Activated CD8-positive, alpha-beta T cell treated with anti-CD3 and anti-CD28 coated beads for 36 hours (primary cell): ENCODE results near the gene KHDC4. TPM values are rescaled to one million over a fixed set of nuclear protein-coding genes. Genes with fewer than 3 reads are reported as not detected.

ENCODE experiments used
- ATAC-seq: fragments of 200-7000 bp; cut with Tn5 transposase; one replicate; pipeline ENCODE4 v1.10.0; 2021; ENCODE audit warnings: mild to moderate bottlenecking, moderate library complexity
- CTCF ChIA-PET: fragments of 350-600 bp; sonication (Branson Sonifier 250); formaldehyde crosslinking; loops from one replicate; lab custom pipeline; 2021; ENCODE audit warnings: antibody characterized with exemption; lab: Charles Lee
- POLR2A ChIA-PET: fragments of 350-600 bp; sonication (Branson Sonifier 250); formaldehyde crosslinking; loops from one replicate; lab custom pipeline; 2021; ENCODE audit warnings: antibody characterized with exemption; lab: Charles Lee
- DNase-seq: peaks from one replicate; pipeline ENCODE4 v3.0.0-alpha.2; 2020
- H3K27ac Mint-ChIP-seq: one replicate; pipeline ENCODE4 v1.8.0; 2021; ENCODE audit warnings: mild to moderate bottlenecking, mixed read lengths
- H3K27me3 Mint-ChIP-seq: one replicate; pipeline ENCODE4 v1.8.0; 2021; ENCODE audit warnings: mixed read lengths
- H3K36me3 Mint-ChIP-seq: one replicate; pipeline ENCODE4 v1.8.0; 2021; ENCODE audit warnings: low read depth, mixed read lengths
- H3K4me1 Mint-ChIP-seq: one replicate; pipeline ENCODE4 v1.8.0; 2021; ENCODE audit warnings: low read depth, mixed read lengths
- H3K4me3 Mint-ChIP-seq: one replicate; pipeline ENCODE4 v1.8.0; 2021; ENCODE audit warnings: mild to moderate bottlenecking, moderate library complexity, mixed read lengths
- H3K9me3 Mint-ChIP-seq: one replicate; pipeline ENCODE4 v1.8.0; 2021; ENCODE audit warnings: mixed read lengths
- CTCF ChIP-seq: fragments of 200-600 bp; IDR thresholded peaks from one replicate; pipeline ENCODE4 v1.8.0; 2022; ENCODE audit warnings: antibody characterized with exemption, mild to moderate bottlenecking
- intact Hi-C: fragments of 100-400 bp; cut with micrococcal nuclease; formaldehyde crosslinking; loops from one replicate; pipeline ENCODE4 v1.10.0; 2022
- total RNA-seq, 2 experiments: library from RNA; stranded (reverse); gene quantifications; one replicate each; pipeline ENCODE4 v1.2.3, GENCODE V29; 2021

Gene KHDC4
- total RNA-seq, 2 experiments from 2014 or later, result 68.1 to 71.3 TPM

- H3K27me3 Mint-ChIP-seq, result no peaks in the 10 kb centered on the region
- H3K27ac Mint-ChIP-seq, result peak within 1 kb of the TSS; percentile 87
- ChIA-PET POLR2A (interaction anchor here (1.0 to 10.2 kb wide), 7 partner anchors 10 to 54 kb away, joined by 3 to 128 read pairs (median 5); partner anchors contain the start of gene ARHGEF2), CTCF (interaction anchor here (1.2 to 7.0 kb wide), 3 partner anchors 38 to 125 kb away, joined by 6 to 121 read pairs (median 113); partner anchors contain the start of gene ARHGEF2)
- peak; percentile 32 for DNase-seq
- no peak within 1 kb of the TSS for H3K4me3 Mint-ChIP-seq
- intact Hi-C loops, result no loop called here
- H3K4me1 Mint-ChIP-seq, result peaks cover 61% of the 10 kb centered on the region
- peaks cover 9% of the 10 kb centered on the region for H3K36me3 Mint-ChIP-seq
- TF ChIP-seq CTCF, result no peak
- no peaks in the 10 kb centered on the region for H3K9me3 Mint-ChIP-seq
- ATAC-seq, result peak; percentile 3
These were observed 7.0 kb upstream of the KHDC4 start, which contains the start of gene RXFP4 for GRCh38 chr1:155940993-155941844. TSS of gene RXFP4 (plus strand) at chr1:155941638. CDS start at chr1:155941710, 72 bp downstream.

GRCh38 chr1:155940482-155940992, 6.3 kb upstream of the KHDC4 start:
- CTCF ChIA-PET, result interaction anchor here (0.5 to 7.0 kb wide), 4 partner anchors 39 to 189 kb away, joined by 3 to 121 read pairs (median 60); partner anchors contain the start of gene ARHGEF2
- peak overlapping the region; percentile 87 for H3K27ac Mint-ChIP-seq
- TF ChIP-seq CTCF, result no peak
- ATAC-seq (peak; percentile 22), DNase-seq (no peak)
- intact Hi-C loops, result no loop called here
- H3K4me3 Mint-ChIP-seq, result no peak overlapping the region
- no peaks in the 10 kb centered on the region for H3K27me3 Mint-ChIP-seq
- POLR2A ChIA-PET, result interaction anchor here (0.9 to 10.2 kb wide), 8 partner anchors 11 to 273 kb away, joined by 3 to 128 read pairs (median 4); partner anchors contain the start of gene ARHGEF2
- H3K9me3 Mint-ChIP-seq, result no peaks in the 10 kb centered on the region
- peaks cover 58% of the 10 kb centered on the region for H3K4me1 Mint-ChIP-seq
- peaks cover 6% of the 10 kb centered on the region for H3K36me3 Mint-ChIP-seq

- Mint-ChIP-seq H3K4me1 (peaks cover 41% of the 10 kb centered on the region), H3K27me3 (no peaks in the 10 kb centered on the region), H3K36me3 (no peaks in the 10 kb centered on the region), H3K27ac (peak overlapping the region; percentile 39), H3K4me3 (no peak overlapping the region), H3K9me3 (no peaks in the 10 kb centered on the region)
- ChIA-PET POLR2A (interaction anchor here (0.7 to 10.2 kb wide), 5 partner anchors 22 to 83 kb away, joined by 3 to 128 read pairs (median 4); partner anchors contain the start of genes ARHGEF2 and SSR2), CTCF (interaction anchor here (0.6 to 7.0 kb wide), 26 partner anchors 8 to 128 kb away, joined by 3 to 121 read pairs (median 6); partner anchors contain the start of genes ARHGEF2, GON4L, SSR2 and SYT11)
- ATAC-seq (peak; percentile 21), DNase-seq (peak; percentile 47)
- peak; percentile 68 for TF ChIP-seq CTCF
- intact Hi-C loops, result loop anchor here (1.0 kb wide), 1 partner anchor 51 kb away; no protein-coding TSS in a partner anchor
These were observed 4.0 kb upstream of the KHDC4 start for GRCh38 chr1:155938220-155938627.

GRCh38 chr1:155934936-155935590, 850 bp upstream of the KHDC4 start:
- no peak for ATAC-seq
- intact Hi-C loops, result no loop called here
- DNase-seq, result no peak
- peaks cover 39% of the 10 kb centered on the region for H3K4me1 Mint-ChIP-seq
- CTCF ChIA-PET, result interaction anchor here (0.7 to 6.1 kb wide), 10 partner anchors 8 to 131 kb away, joined by 3 to 78 read pairs (median 6); partner anchors contain the start of gene ARHGEF2
- H3K27me3 Mint-ChIP-seq, result no peaks in the 10 kb centered on the region
- peaks cover 29% of the 10 kb centered on the region for H3K36me3 Mint-ChIP-seq
- H3K9me3 Mint-ChIP-seq, result no peaks in the 10 kb centered on the region
- POLR2A ChIA-PET, result interaction anchor here (0.7 to 6.0 kb wide), 13 partner anchors 8 to 276 kb away, joined by 3 to 54 read pairs (median 9); partner anchors contain the start of genes ARHGEF2, RIT1 and SSR2
- no peak overlapping the region for H3K4me3 Mint-ChIP-seq
- TF ChIP-seq CTCF, result no peak
- no peak overlapping the region for H3K27ac Mint-ChIP-seq
